Tibial artery (tissue), 4 donors: Measurements from ENCODE around the gene MFRP.

Experiments used
- DNase-seq, 2 donors: peaks; one replicate each; pipeline ENCODE4 v3.0.0-alpha.2; 2019
- H3K27ac ChIP-seq, 2 donors: fragments of 200-600 bp; sonication (generic) in 1 of 2; 1 replicate in 1 of 2; 2 replicates in 1 of 2; pipeline ENCODE4 v1.5.1; 2018 to 2019; ENCODE audit warnings: mild to moderate bottlenecking in 1 of 2
- H3K27me3 ChIP-seq, 2 donors: fragments of 200-600 bp; sonication (generic) in 1 of 2; one replicate each; pipeline versions ENCODE4 v1.5.1 to v1.6.0; 2016 to 2019
- H3K36me3 ChIP-seq, 3 donors: fragments of 200-600 bp; sonication (generic) in 2 of 3; one replicate each; pipeline ENCODE4 v1.5.1; 2016 to 2019; ENCODE audit warnings: mild to moderate bottlenecking in 2 of 3
- H3K4me1 ChIP-seq, 4 donors: fragments of 200-600 bp; sonication (generic) in 2 of 4; 1 replicate in 3 of 4; 2 replicates in 1 of 4; pipeline ENCODE4 v1.5.1; 2016 to 2019
- H3K4me3 ChIP-seq, 2 donors: fragments of 200-600 bp; sonication (generic) in 1 of 2; 1 replicate in 1 of 2; 2 replicates in 1 of 2; pipeline ENCODE4 v1.5.1; 2018 to 2019; ENCODE audit warnings: mild to moderate bottlenecking in 2 of 2
- H3K9me3 ChIP-seq, 3 donors: fragments of 200-600 bp; sonication (generic) in 1 of 3; one replicate each; pipeline ENCODE4 v1.5.1; 2016 to 2019
- intact Hi-C: fragments of 100-400 bp; cut with DNase I; formaldehyde crosslinking; loops from one replicate; pipeline ENCODE4 v1.15.0; 2023; ENCODE audit warnings: low total_unique reads
- TF ChIP-seq, protein P1 (sequence below), 2 experiments: fragments of 200-600 bp in 1 of 2; fragments of 450-650 bp in 1 of 2; IDR thresholded peaks; one replicate each; pipeline ENCODE4 v1.5.1; 2017 to 2019; ENCODE audit warnings: antibody characterized with exemption in 2 of 2, mild to moderate bottlenecking in 1 of 2, moderate library complexity in 1 of 2

Gene MFRP

DNA sequence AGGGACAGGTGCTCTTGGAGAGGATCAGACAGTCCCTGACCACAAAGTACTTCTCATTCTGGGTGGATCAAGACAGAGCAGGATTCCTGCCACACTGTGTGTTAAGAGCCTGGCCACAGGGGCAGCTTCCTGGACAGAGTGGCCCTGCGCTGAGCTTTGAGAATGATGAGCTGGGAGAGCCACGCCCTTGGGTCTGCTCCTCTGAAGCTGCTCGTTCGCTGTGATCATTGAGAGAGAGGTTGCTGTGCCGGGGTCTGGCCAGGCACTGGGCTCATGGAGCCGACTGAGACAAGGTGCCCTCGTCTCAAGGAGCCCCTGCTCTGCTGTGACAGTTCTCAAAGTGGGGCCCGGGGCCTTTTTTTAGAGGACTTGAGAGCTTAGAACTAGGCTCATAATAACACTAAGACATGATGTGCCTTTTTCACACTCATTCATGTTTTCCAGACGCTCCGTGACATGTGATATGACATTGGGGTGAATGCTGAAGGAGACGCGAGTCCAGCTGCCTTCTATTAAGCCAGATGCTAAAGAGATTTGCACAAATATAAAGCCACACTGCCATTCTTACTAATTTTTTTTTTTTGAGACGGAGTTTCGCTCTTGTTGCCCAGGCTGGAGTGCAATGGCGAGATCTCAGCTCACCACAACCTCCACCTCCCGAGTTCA is 1.6 kb upstream of the MFRP start:
- intact Hi-C loops, result no loop called here
- DNase-seq, result peak in 1 of 2 donors; percentile 63
- Histone ChIP-seq H3K27me3 (no peaks in the 10 kb centered on the region), H3K4me3 (no peak overlapping the region), H3K27ac (no peak overlapping the region), H3K9me3 (no peaks in the 10 kb centered on the region), H3K36me3 (no peaks in the 10 kb centered on the region), H3K4me1 (peaks cover 0 to 19% (median 1%) of the 10 kb centered on the region in 4 donors)
- TF ChIP-seq, protein P1, sequence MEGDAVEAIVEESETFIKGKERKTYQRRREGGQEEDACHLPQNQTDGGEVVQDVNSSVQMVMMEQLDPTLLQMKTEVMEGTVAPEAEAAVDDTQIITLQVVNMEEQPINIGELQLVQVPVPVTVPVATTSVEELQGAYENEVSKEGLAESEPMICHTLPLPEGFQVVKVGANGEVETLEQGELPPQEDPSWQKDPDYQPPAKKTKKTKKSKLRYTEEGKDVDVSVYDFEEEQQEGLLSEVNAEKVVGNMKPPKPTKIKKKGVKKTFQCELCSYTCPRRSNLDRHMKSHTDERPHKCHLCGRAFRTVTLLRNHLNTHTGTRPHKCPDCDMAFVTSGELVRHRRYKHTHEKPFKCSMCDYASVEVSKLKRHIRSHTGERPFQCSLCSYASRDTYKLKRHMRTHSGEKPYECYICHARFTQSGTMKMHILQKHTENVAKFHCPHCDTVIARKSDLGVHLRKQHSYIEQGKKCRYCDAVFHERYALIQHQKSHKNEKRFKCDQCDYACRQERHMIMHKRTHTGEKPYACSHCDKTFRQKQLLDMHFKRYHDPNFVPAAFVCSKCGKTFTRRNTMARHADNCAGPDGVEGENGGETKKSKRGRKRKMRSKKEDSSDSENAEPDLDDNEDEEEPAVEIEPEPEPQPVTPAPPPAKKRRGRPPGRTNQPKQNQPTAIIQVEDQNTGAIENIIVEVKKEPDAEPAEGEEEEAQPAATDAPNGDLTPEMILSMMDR (IDR thresholded peaks at IDR 0.05), result no peak

DNA sequence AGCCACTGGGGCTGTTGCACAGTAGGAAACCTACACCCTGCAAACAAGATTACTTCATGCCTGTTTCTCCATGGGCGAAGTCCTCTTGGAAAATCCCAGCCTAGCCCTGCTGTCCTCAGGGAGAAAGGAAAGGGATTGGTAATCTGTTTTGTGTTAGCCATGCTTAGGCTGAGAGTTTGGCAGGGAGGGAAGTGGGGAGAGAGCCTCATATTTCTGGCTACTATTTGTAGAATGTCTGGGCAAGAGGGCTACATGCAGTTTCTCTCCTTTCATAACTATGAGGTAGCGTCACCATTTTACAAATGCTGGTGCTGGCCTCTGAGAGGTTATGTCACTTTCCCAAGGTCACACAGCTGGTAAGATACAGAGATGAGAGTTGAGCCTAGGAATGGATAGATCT is 737 bp upstream of the MFRP start:
- Histone ChIP-seq H3K27me3 (no peaks in the 10 kb centered on the region), H3K27ac (no peak overlapping the region), H3K4me3 (no peak overlapping the region), H3K4me1 (peaks cover 0 to 19% (median 1%) of the 10 kb centered on the region in 4 donors), H3K36me3 (no peaks in the 10 kb centered on the region), H3K9me3 (no peaks in the 10 kb centered on the region)
- intact Hi-C loops, result no loop called here
- DNase-seq, result no peak
- TF ChIP-seq, protein P1 (IDR thresholded peaks at IDR 0.05), result no peak

DNA sequence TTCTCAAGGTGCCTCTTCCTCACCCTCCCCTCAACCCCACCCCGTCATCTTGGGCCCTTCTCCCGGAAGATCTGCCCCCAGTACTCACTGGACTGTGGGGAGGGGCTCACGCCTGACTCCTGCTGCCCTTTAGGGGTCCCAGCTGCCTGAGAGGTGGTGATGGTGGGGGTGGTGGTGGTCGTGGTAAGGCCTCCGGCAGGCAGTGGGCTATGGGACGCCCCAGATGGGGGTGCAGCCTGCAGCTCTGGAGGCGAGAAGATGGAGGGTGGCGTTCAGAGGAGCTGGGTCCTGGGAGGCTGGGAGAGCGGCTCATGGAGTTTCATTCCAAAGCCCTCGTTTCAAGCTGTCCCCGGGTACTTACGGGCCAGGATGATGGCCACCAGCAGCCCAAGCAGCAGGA is 820 bp downstream of the MFRP start:
- intact Hi-C loops, result no loop called here
- no peak for DNase-seq
- no peaks in the 10 kb centered on the region for H3K27me3 ChIP-seq

DNA sequence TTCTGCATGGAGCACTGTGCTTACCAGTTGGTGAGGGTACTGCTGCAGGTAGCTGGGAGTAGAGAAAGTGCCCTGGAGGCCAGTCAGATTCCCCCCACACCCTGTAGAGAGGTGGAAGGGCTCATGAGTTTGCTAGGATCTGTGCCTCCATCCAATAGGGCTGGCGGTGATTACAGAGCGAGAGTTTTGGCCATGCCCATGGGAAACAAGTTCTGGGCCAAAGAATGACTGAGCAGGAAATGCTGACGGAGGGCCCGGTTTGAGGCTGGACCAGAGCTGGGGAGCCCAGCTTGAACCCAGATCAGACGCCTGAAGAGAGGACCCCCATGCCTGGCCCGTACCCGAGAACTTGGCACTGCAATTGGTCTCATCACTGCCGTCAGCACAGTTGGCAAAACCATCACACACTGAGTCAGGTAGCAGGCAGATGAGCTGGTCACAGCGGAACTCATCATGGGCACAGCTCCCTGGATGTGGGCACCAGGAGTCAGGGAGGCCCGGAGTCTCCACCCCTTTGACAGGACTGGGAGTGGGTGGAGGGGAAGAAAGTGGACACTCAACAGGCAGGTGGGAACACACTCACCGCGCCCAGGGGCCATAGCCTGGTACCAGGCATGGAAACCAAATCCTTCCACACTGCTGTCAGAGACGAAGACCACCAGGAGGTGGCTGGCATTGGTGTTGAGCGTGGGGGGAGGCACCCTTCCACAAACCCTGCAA is 2.1 kb downstream of the MFRP start:
- Histone ChIP-seq H3K36me3 (no peaks in the 10 kb centered on the region), H3K9me3 (no peaks in the 10 kb centered on the region), H3K4me3 (no peak overlapping the region), H3K4me1 (peaks cover 0 to 39% (median 16%) of the 10 kb centered on the region in 4 donors), H3K27me3 (no peaks in the 10 kb centered on the region), H3K27ac (no peak overlapping the region)
- peak in 1 of 2 donors; percentile 62 for DNase-seq
- intact Hi-C loops, result no loop called here
- TF ChIP-seq, protein P1 (IDR thresholded peaks at IDR 0.05), result no peak

More for the DNA sequence above, 820 bp downstream of the MFRP start:
- Histone ChIP-seq H3K9me3 (no peaks in the 10 kb centered on the region), H3K36me3 (no peaks in the 10 kb centered on the region), H3K4me3 (no peak overlapping the region), H3K27ac (no peak overlapping the region), H3K4me1 (peaks cover 0 to 27% (median 9%) of the 10 kb centered on the region in 4 donors)
- TF ChIP-seq, protein P1 (IDR thresholded peaks at IDR 0.05), result no peak

DNA sequence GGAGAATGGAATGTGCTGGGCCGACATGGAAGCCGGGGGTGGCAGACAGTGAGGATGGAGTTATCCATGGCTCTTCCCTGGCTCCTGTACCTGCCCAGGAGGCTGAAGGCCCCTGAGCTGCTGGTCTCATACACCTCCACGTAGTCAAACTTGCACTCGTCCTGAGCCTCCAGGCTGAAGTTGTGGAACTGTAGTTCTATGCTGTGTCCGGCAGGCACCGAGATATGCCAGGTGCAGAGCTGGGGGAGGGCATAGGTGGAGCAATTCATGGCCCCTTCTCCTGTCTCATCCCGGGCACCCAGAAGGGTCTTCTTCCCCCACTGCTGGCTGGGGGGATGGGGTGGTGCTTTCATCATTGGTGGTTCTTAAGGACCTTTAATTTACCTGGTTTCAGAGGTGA is 2.8 kb downstream of the MFRP start:
- TF ChIP-seq, protein P1 (IDR thresholded peaks at IDR 0.05), result no peak
- Histone ChIP-seq H3K27me3 (no peaks in the 10 kb centered on the region), H3K4me3 (no peak overlapping the region), H3K36me3 (no peaks in the 10 kb centered on the region), H3K27ac (no peak overlapping the region), H3K4me1 (peaks cover 0 to 46% (median 23%) of the 10 kb centered on the region in 4 donors), H3K9me3 (no peaks in the 10 kb centered on the region)
- DNase-seq, result peak in 1 of 2 donors; percentile 61
- intact Hi-C loops, result no loop called here
